B cell (primary cell): ENCODE measurements around the gene ACY1. TPM values are rescaled to one million over a fixed set of nuclear protein-coding genes. Genes with fewer than 3 reads are reported as not detected.

Experiments
- ATAC-seq: fragments of 200-7000 bp; cut with Tn5 transposase; one replicate; pipeline ENCODE4 v1.10.0; 2021; ENCODE audit warnings: low read depth, mild to moderate bottlenecking, moderate number of reproducible peaks, moderate library complexity
- CTCF ChIA-PET: fragments of 350-600 bp; sonication (Branson Sonifier 250); formaldehyde crosslinking; loops from one replicate; lab custom pipeline; 2021; ENCODE audit warnings: antibody characterized with exemption, inconsistent platforms; lab: Charles Lee
- POLR2A ChIA-PET: fragments of 350-600 bp; sonication (Branson Sonifier 250); formaldehyde crosslinking; loops from one replicate; lab custom pipeline; 2021; ENCODE audit warnings: antibody characterized with exemption; lab: Charles Lee
- DNase-seq: peaks from one replicate; pipeline ENCODE4 v3.0.0; 2013
- H2AFZ ChIP-seq: 2 replicates; pipeline ENCODE4 v1.6.1; 2012; ENCODE audit warnings: mild to moderate bottlenecking, low read depth, low read length; ENCODE audit not compliant: insufficient read depth, poor library complexity, severe bottlenecking
- H3K27ac ChIP-seq, 2 donors: 1 replicate in 1 of 2; 2 replicates in 1 of 2; pipeline ENCODE4 v1.5.1; 2012 to 2013; ENCODE audit warnings: low read length in 2 of 2, mild to moderate bottlenecking in 2 of 2, moderate library complexity in 1 of 2
- H3K27me3 ChIP-seq, 4 experiments: fragments of 200-600 bp in 1 of 4; sonication (generic) in 1 of 4; replicated peaks in 1 of 4; 1 replicate in 2 of 4; 2 replicates in 2 of 4; pipeline versions ENCODE4 v1.6.1 to v1.7.0; 2013 to 2016; ENCODE audit warnings: low read length in 3 of 4, mild to moderate bottlenecking in 2 of 4, mixed read lengths in 1 of 4, moderate library complexity in 1 of 4; ENCODE audit not compliant: insufficient read depth in 4 of 4, control insufficient read depth in 3 of 4; ENCODE audit errors: control extremely low read depth in 1 of 4
- H3K36me3 ChIP-seq, 2 experiments: replicated peaks in 1 of 2; 1 replicate in 1 of 2; 2 replicates in 1 of 2; pipeline versions ENCODE4 v1.6.1 to v1.7.1; 2013; ENCODE audit warnings: low read length in 1 of 2; ENCODE audit not compliant: insufficient read depth in 2 of 2, control insufficient read depth in 1 of 2; ENCODE audit errors: control extremely low read depth in 1 of 2, extremely low read depth in 1 of 2
- H3K4me1 ChIP-seq, 2 donors: fragments of 200-600 bp in 1 of 2; sonication (generic) in 1 of 2; 1 replicate in 1 of 2; 2 replicates in 1 of 2; pipeline versions ENCODE4 v1.5.1 to v1.6.1; 2013 to 2017; ENCODE audit warnings: low read length in 2 of 2; ENCODE audit not compliant: control insufficient read depth in 2 of 2, insufficient read depth in 2 of 2
- H3K4me2 ChIP-seq: replicated peaks from 2 replicates; pipeline ENCODE3; 2012; ENCODE audit warnings: mild to moderate bottlenecking, low read depth, low read length; ENCODE audit not compliant: poor library complexity, severe bottlenecking
- H3K4me3 ChIP-seq, 5 experiments: fragments of 200-600 bp in 1 of 5; sonication (generic) in 1 of 5; 1 replicate in 3 of 5; 2 replicates in 2 of 5; pipeline versions ENCODE4 v1.5.1 to v1.7.0; 2011 to 2016; ENCODE audit warnings: low read length in 4 of 5, mild to moderate bottlenecking in 4 of 5, low read depth in 2 of 5, control low read depth in 1 of 5, moderate library complexity in 1 of 5; ENCODE audit not compliant: insufficient read depth in 1 of 5; ENCODE audit errors: control extremely low read depth in 1 of 5, extremely low read depth in 1 of 5
- H3K79me2 ChIP-seq: fragments of 200-600 bp; sonication (generic); one replicate; pipeline ENCODE4 v1.6.0; 2016; ENCODE audit warnings: low read length; ENCODE audit not compliant: control insufficient read depth, insufficient read depth
- H3K9ac ChIP-seq: fragments of 200-600 bp; sonication (generic); 2 replicates; pipeline ENCODE4 v1.6.1; 2017; ENCODE audit warnings: mild to moderate bottlenecking, low read length, moderate library complexity
- H3K9me3 ChIP-seq, 3 donors: one replicate each; pipeline versions ENCODE4 v1.6.1 to v1.7.1; 2013; ENCODE audit warnings: low read length in 2 of 3; ENCODE audit not compliant: control insufficient read depth in 2 of 3, insufficient read depth in 1 of 3; ENCODE audit errors: control extremely low read depth in 1 of 3
- H4K20me1 ChIP-seq: 2 replicates; pipeline ENCODE4 v1.6.0; 2012; ENCODE audit warnings: mild to moderate bottlenecking, low read length; ENCODE audit not compliant: insufficient read depth, control insufficient read depth, poor library complexity, severe bottlenecking
- H3K27ac Mint-ChIP-seq: one replicate; pipeline ENCODE4 v1.8.0; 2021; ENCODE audit warnings: mixed read lengths
- H3K27me3 Mint-ChIP-seq: one replicate; pipeline ENCODE4 v1.8.0; 2021; ENCODE audit warnings: mixed read lengths
- H3K4me1 Mint-ChIP-seq: one replicate; pipeline ENCODE4 v1.8.0; 2021; ENCODE audit warnings: mixed read lengths
- H3K4me3 Mint-ChIP-seq: one replicate; pipeline ENCODE4 v1.8.0; 2021; ENCODE audit warnings: mixed read lengths
- H3K9me3 Mint-ChIP-seq: one replicate; pipeline ENCODE4 v1.8.0; 2022; ENCODE audit warnings: mixed read lengths; ENCODE audit not compliant: insufficient read depth
- CTCF ChIP-seq: fragments of 200-600 bp; IDR thresholded peaks from one replicate; pipeline ENCODE4 v1.8.0; 2022; ENCODE audit warnings: antibody characterized with exemption, mild to moderate bottlenecking
- EZH2 ChIP-seq: IDR thresholded peaks from 2 replicates; pipeline ENCODE4 v1.6.1; 2012; ENCODE audit warnings: borderline replicate concordance, low read depth, mild to moderate bottlenecking, moderate library complexity, low read length; ENCODE audit not compliant: insufficient read depth, poor library complexity, severe bottlenecking
- WGBS: methylation state at CpG from one replicate; pipeline ENCODE4 v1.1.5; 2013; ENCODE audit warnings: missing lambda C conversion rate; ENCODE audit not compliant: insufficient coverage; 5-methylcytosine and 5-hydroxymethylcytosine counted together
- intact Hi-C: fragments of 100-400 bp; cut with micrococcal nuclease; formaldehyde crosslinking; loops from one replicate; pipeline ENCODE4 v1.10.0; 2022
- polyA plus RNA-seq: library from polyadenylated mRNA; depleted of rRNA; stranded (reverse); fragments of >200 nt; gene quantifications from 2 replicates; pipeline ENCODE4 v1.2.3, GENCODE V29; 2012
- total RNA-seq, 2 donors: library from RNA; stranded (reverse); fragments of 120-200 nt in 1 of 2; gene quantifications; 1 replicate in 1 of 2; 2 replicates in 1 of 2; pipeline versions ENCODE4 v1.2.3 to v1.2.4, GENCODE V29; 2013 to 2022

Gene ACY1
- total and polyA plus RNA-seq, 2 donors (not counting 1 experiment from before 2014, with no cell fraction given), result 14.6 to 26.2 TPM

- no peaks in the 10 kb centered on the region for H3K9me3 Mint-ChIP-seq
- no peaks in the 10 kb centered on the region for H3K27me3 Mint-ChIP-seq
- Histone ChIP-seq H2AFZ (no peak overlapping the region), H3K4me3 (no peak overlapping the region), H3K4me2 (no peak overlapping the region), H4K20me1 (no peaks in the 10 kb centered on the region), H3K27ac (no peak overlapping the region), H3K9ac (no peak overlapping the region), H3K36me3 (no peaks in the 10 kb centered on the region), H3K79me2 (no peaks in the 10 kb centered on the region), H3K4me1 (peaks cover under 1 to 7% of the 10 kb centered on the region in 2 donors), H3K9me3 (no peaks in the 10 kb centered on the region), H3K27me3 (no peaks in the 10 kb centered on the region)
- intact Hi-C loops, result no loop called here
- WGBS, result 93% methylated on average over 4 of the region's 6 CpGs
- H3K4me1 Mint-ChIP-seq, result no peaks in the 10 kb centered on the region
- CTCF ChIA-PET, result interaction anchor here (1.8 kb wide), 1 partner anchor 136 kb away, joined by 7 read pairs; no protein-coding TSS in a partner anchor
- ATAC-seq, result no peak
- TF ChIP-seq CTCF (no peak), EZH2 (no peak)
- no peak overlapping the region for H3K4me3 Mint-ChIP-seq
- POLR2A ChIA-PET, result no interaction called here
- H3K27ac Mint-ChIP-seq, result no peak overlapping the region
- no peak for DNase-seq
Measured at GRCh38 chr3:52006820-52007133, 23.4 kb downstream of the ACY1 start.

GRCh38 chr3:52007291-52007690 lies 24.0 kb downstream of the ACY1 start:
- peaks cover 0 to 4% of the 10 kb centered on the region in 2 donors for H3K4me1 ChIP-seq
- Mint-ChIP-seq H3K4me1 (no peaks in the 10 kb centered on the region), H3K4me3 (no peak overlapping the region), H3K27me3 (no peaks in the 10 kb centered on the region), H3K27ac (no peak overlapping the region), H3K9me3 (no peaks in the 10 kb centered on the region)
- CTCF ChIA-PET, result interaction anchor here (0.6 to 1.8 kb wide), 3 partner anchors 32 to 138 kb away, joined by 3 to 7 read pairs (median 6); partner anchors contain the start of gene ABHD14A
- H3K9me3 ChIP-seq, result no peaks in the 10 kb centered on the region
- H2AFZ ChIP-seq, result no peak overlapping the region
- no peak overlapping the region for H3K4me2 ChIP-seq
- no peak overlapping the region for H3K4me3 ChIP-seq
- 80% methylated on average over 2 of the region's 4 CpGs for WGBS
- no peak overlapping the region for H3K27ac ChIP-seq
- ATAC-seq (no peak), DNase-seq (no peak)
- H4K20me1 ChIP-seq, result no peaks in the 10 kb centered on the region
- no peaks in the 10 kb centered on the region for H3K27me3 ChIP-seq
- H3K9ac ChIP-seq, result no peak overlapping the region
- intact Hi-C loops, result no loop called here
- POLR2A ChIA-PET, result no interaction called here
- H3K79me2 ChIP-seq, result no peaks in the 10 kb centered on the region
- TF ChIP-seq EZH2 (no peak), CTCF (no peak)
- H3K36me3 ChIP-seq, result no peaks in the 10 kb centered on the region
